Glomerular endothelial cell (primary cell): ENCODE measurements around the gene AMPH. TPM values are rescaled to one million over a fixed set of nuclear protein-coding genes. Genes with fewer than 3 reads are reported as not detected.
A peak's percentile ranks its signal among the peaks of the same experiment; 100 is the strongest.
"Not testable (repeated sequence)": the region's sequence is repeated elsewhere in the genome, so short reads cannot be mapped to it uniquely, and the experiment has no call there.

Source experiments
- DNase-seq: peaks from one replicate; pipeline ENCODE4 v3.0.0-alpha.2; 2011; ENCODE audit warnings: low read depth, low spot score; ENCODE audit errors: extremely low read depth
- total RNA-seq: library from RNA; depleted of rRNA; stranded (reverse); fragments of >200 nt; gene quantifications from 2 replicates; pipeline ENCODE4 v1.2.3, GENCODE V29; 2015

The AMPH gene
- total RNA-seq, 1 donor from 2014 or later: 0.29 TPM

DNA sequence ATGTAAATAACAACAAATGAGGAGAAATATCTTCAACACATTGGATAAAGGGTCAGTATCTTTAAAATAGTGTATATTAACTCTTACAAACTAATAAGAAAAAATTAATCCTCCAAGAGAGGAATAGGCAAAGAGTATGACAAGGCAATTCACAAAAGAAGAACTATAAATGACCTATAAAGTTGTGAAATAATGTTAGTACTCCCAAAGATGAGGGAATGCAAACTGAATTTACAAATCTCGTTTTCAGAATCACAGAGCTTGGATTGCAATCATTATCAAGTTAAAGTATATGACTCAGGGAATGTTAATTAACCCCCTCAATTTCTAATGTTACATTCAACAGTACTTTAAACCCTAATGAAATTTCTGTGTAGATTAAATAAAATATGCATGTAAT, 270.4 kb downstream of the AMPH start:
- DNase-seq: no peak

DNA sequence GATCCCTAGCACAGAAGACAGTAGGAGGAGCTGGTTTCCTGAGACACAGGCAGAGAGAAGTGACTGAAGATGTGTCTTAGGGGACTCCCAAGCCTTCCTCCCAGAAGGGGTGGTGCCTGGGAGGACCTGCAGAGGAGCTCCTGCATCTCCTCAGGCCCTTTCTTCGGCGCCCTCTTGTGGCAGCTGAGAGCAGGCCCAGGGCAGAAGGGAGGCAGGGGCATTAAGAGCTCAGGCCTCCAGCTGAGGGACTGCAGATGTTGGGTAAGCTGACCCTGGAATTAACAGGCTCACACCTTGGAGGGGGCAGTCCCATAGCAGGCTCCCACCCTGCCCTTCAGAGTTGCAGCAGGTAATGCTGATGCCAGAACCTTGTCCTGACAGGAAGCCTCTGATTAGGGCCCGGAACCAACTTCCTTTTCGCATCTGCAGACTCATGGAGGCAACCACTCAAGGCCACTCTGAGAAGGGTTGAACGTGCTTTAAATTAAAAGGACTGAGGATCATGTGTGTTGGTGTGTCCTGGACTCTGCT, 272.0 kb downstream of the AMPH start:
- DNase-seq: not testable (repeated sequence)

GRCh38 chr7:38358273-38358831, 272.8 kb downstream of the AMPH start:
- not testable (repeated sequence) for DNase-seq

DNA sequence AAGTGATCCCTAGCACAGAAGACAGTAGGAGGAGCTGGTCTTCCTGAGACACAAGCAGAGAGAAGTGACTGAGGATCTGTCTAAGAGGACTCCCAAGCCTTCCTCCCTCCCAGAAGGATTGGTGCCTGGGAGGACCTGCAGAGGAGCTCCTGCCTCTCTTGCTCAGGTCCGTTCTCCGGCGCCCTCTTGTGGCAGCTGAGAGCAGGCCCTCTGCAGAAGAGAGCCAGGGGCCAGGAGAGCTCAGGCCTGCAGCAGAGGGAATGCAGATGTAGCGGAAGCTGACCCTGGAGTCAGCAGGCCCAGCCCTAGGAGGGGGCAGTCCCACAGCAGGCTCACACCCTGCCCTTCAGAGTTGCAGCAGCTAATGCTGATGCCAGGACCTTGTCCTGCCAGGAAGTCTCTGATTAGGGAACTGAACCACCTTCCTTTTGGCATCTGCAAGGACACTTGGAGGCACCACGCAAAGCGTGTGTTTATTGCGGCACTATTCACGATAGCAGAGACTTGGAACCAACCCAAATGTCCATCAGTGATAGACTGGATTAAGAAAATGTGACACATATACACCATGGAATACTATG, 276.8 kb downstream of the AMPH start:
- DNase-seq: not testable (repeated sequence)

DNA sequence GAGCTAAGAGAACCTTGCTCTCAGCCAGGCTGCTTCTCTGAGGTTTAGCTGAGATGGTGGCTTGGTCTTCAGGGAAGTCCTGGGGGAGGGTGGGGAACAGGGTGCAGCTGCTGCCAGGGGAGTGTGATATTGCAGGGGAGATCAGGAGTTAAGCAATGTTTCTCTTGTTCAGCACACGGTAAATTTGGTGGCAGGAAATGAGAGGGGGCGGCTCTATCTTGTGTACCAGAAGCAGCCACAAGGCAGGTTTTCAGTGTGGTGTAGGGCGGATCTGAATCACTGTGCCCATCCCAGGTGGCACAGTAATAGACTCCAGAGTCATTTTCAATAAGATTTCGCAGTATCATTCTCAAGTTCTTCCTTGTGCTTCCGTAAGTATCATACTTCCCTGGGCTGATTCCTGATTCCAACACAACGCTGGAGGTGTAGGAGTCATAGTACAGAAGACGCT, 277.7 kb downstream of the AMPH start:
- not testable (repeated sequence) for DNase-seq

GRCh38 chr7:38351601-38352000, 279.6 kb downstream of the AMPH start:
- no peak for DNase-seq

GRCh38 chr7:38350777-38351176, 280.4 kb downstream of the AMPH start:
- not testable (repeated sequence) for DNase-seq

DNA sequence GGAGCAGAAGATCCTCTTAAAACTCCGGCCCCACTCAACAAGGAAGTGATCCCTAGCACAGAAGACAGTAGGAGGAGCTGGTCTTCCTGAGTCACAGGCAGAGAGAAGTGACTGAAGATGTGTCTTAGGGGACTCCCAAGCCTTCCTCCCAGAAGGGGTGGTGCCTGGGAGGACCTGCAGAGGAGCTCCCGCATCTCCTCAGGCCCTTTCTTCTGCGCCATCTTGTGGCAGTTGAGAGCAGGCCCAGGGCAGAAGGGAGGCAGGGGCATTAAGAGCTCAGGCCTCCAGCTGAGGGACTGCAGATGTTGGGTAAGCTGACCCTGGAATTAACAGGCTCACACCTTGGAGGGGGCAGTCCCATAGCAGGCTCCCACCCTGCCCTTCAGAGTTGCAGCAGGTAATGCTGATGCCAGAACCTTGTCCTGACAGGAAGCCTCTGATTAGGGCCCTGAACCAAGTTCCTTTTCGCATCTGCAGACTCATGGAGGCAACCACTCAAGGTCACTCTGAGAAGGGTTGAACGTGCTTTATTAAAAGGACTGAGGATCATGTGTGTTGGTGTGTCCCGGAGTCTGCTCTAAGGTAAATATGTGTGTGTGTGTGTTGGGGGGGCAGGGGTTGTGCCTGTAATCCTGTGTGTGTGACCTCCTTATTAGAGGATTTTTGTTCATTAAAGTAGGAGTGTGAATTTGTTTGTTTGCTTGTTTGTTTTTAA, 281.1 kb downstream of the AMPH start:
- DNase-seq: not testable (repeated sequence)

DNA sequence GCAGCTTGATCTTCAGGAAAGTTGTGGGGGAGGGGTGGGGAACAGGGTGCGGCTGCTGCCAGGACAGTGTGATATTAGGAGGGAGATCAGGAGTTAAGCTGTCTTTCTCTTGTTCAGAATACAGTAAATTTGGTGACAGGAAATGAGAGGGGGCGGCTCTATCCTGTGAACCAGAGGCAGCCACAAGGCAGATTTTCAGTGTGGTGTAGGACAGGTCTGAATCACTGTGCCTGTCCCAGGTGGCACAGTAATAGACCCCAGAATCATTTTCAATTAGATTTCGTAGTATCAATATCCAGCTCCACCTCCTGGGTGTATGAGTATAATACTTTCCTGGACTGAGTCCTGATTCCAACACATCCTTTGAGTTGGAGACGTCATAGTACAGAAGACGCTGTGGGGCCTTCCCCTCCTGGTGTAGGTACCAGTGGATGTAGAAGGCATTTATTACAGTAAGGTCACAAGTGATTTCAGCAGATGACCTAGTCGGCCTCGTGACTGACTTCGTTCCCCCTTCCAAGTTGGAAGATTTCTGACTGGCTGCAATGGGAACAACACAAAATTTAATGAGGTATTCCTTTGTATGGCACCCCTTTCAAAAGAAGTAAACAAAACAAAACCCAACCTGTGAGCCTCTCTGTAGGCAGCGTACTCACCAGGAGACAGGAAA, 281.9 kb downstream of the AMPH start:
- not testable (repeated sequence) for DNase-seq

- not testable (repeated sequence) for DNase-seq
These were observed 285.6 kb downstream of the AMPH start for GRCh38 chr7:38345299-38346172.

DNA sequence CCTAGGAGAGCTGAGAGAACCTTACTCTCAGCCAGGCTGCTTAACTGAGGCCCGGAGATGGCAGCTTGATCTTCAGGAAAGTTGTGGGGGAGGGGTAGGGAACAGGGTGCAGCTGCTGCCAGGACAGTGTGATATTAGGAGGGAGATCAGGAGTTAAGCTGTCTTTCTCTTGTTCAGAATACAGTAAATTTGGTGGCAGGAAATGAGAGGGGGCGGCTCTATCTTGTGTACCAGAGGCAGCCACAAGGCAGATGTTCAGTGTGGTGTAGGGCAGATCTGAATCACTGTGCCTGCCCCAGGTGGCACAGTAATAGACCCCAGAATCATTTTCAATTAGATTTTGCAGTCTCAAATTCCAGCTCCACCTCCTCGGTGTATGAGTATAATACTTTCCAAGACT, 286.4 kb downstream of the AMPH start:
- not testable (repeated sequence) for DNase-seq

GRCh38 chr7:38342135-38342534, 289.0 kb downstream of the AMPH start:
- DNase-seq: not testable (repeated sequence)

GRCh38 chr7:38341172-38341705, 289.9 kb downstream of the AMPH start:
- DNase-seq: not testable (repeated sequence)

GRCh38 chr7:38339953-38340819, 291.0 kb downstream of the AMPH start:
- DNase-seq: no peak

DNA sequence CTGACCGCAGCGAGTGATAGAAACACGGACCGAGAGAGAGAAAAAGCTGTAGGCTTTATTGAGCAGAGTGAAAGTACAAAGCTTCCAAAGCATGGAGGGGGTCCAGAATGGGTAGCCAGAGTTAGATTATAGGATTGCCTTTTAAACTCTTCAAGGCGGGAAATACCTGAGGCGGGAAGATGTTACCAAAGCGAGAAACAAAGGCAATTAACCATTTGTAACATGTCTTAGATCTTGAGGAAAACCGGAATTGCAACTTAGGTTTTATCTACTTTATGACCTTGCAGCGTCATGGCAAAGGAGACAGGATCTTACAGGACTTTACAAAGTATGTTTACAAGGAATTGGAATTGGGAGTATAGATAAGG, 295.0 kb downstream of the AMPH start:
- DNase-seq: not testable (repeated sequence)

DNA sequence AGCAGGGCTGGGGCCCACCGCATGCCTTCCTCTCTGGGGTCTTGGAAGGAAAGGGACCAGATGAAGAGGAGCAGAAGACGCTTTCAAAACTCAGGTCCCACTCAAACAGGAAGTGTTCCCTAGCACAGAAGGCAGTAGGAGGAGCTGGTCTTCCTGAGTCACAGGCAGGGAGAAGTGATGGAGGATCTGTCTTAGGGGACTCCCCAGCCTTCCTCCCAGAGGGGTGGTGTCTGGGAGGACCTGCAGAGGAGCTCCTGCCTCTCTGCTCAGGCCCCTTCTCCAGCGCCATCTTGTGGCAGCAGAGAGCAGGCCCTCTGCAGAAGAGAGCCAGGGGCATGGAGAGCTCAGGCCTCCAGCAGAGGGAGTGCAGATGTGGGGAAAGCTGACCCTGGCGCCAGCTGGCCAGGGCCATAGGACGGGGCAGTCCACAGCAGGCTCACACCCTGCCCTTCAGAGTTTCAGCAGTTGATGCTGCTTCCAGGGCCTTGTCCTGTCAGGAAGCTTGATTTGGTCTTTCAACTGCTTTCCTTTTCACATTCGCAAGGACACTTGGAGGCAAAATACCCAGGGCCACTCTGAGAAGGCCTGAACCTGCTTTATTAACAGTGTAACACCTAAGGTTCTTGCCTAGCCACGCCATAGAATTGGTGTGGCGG, 295.6 kb downstream of the AMPH start:
- peak; percentile 33 for DNase-seq

- DNase-seq: no peak
These were observed 296.1 kb downstream of the AMPH start for GRCh38 chr7:38335128-38335491.

DNA sequence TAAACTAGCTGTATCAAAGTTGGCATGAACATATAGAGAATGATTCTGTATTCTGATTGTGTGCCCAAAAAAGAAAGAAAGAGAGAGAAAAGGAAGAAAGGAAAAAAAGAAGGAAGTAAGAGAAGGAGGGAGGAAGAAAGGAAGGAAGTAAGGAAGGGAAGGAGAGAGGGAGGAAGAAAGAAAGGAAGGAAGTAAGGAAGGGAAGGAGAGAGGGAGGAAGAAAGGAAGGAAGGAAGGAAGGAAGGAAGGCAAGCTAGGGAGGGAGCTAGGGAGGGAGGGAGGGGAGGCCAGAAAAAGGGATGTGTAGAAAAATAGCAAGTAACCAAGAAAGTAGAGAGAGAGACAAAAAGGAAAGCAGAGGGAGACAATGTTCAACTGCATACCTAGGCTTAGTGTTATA, 297.0 kb downstream of the AMPH start:
- no peak for DNase-seq
